ENCODE data around the gene PCNT. TPM values are rescaled to one million over a fixed set of nuclear protein-coding genes. Genes with fewer than 3 reads are reported as not detected.

Gene PCNT
- total RNA-seq, 1 experiment from 2014 or later = 39.6 TPM

GRCh38 chr21:46412521-46413364 lies 88.8 kb downstream of the PCNT start:
- Histone ChIP-seq H3K79me1 (ENCODE audit: insufficient read depth, low read depth, low read length, poor library complexity, severe bottlenecking) (no peaks in the 10 kb centered on the region), H3K27me3 (ENCODE audit: insufficient read depth, low read length) (no peaks in the 10 kb centered on the region), H4K5ac (ENCODE audit: insufficient read length, low read depth, low read length) (peak overlapping the region; percentile 57), H2AK5ac (ENCODE audit: insufficient read length, low read length) (peak overlapping the region; percentile 41), H3K23me2 (ENCODE audit: insufficient read length, low read depth, low read length, poor library complexity, severe bottlenecking) (peaks cover 7% of the 10 kb centered on the region), H3K79me2 (ENCODE audit: insufficient read depth, low read length) (no peaks in the 10 kb centered on the region), H2BK120ac (ENCODE audit: low read depth, low read length, poor library complexity, severe bottlenecking) (no peak overlapping the region), H3K18ac (ENCODE audit: insufficient read length, low read depth, low read length) (peak overlapping the region; percentile 85), H3K4ac (ENCODE audit: low read depth, low read length) (peak overlapping the region; percentile 98; the same call in 1 of the 2 replicates), H3K23ac (ENCODE audit: insufficient read length, low read depth, low read length) (no peak overlapping the region), H3K9me3 (ENCODE audit: control insufficient read depth, low read depth, low read length) (no peaks in the 10 kb centered on the region), H3K4me1 (ENCODE audit: insufficient read depth, low read length) (peaks cover 9% of the 10 kb centered on the region; the same call in 1 of the 2 replicates), H4K20me1 (ENCODE audit: control insufficient read depth, insufficient read depth, insufficient read length) (peaks cover 2% of the 10 kb centered on the region), H2BK20ac (ENCODE audit: low read depth, low read length, poor library complexity, severe bottlenecking) (no peak overlapping the region), H4K8ac (replicated peaks; ENCODE audit: insufficient read length, low read depth, low read length) (no peak overlapping the region), H2BK5ac (ENCODE audit: insufficient read length, low read length) (peak overlapping the region; percentile 32), H2BK12ac (ENCODE audit: insufficient read length, low read depth, low read length) (peak overlapping the region; percentile 98), H4K91ac (ENCODE audit: insufficient read length, low read depth, low read length) (peak overlapping the region; percentile 96), H3K27ac (ENCODE audit: insufficient read length, low read depth, low read length) (no peak overlapping the region), H3K14ac (ENCODE audit: insufficient read depth, low read length) (peak overlapping the region; percentile 45), H2BK15ac (ENCODE audit: low read depth, low read length) (peak overlapping the region; percentile 98; the same call in 1 of the 2 replicates), H3K56ac (ENCODE audit: insufficient read length, low read depth, low read length) (no peak overlapping the region), H3K9ac (ENCODE audit: extremely low read depth, insufficient read length, low read length) (no peak overlapping the region), H3K4me2 (ENCODE audit: insufficient read depth, insufficient read length, low read length) (no peak overlapping the region), H2AFZ (ENCODE audit: low read length) (no peak overlapping the region), H3T11ph (ENCODE audit: low read length) (no peak overlapping the region)
- Mint-ChIP-seq H3K27me3 (ENCODE audit: low read depth) (no peaks in the 10 kb centered on the region), H3K27ac (peak overlapping the region; percentile 88 to 95 (median 91); a peak in 6 of 7 replicates), H3K36me3 (ENCODE audit: insufficient read depth in 1 of 3, low read depth in 3 of 3) (peaks cover 17 to 41% (median 26%) of the 10 kb centered on the region in 3 experiments), H3K4me1 (peaks cover 19 to 27% of the 10 kb centered on the region in 2 experiments), H3K9me3 (no peaks in the 10 kb centered on the region), H3K4me3 (peak overlapping the region in 1 of 2 experiments; percentile 21; a peak in 1 of 5 replicates)
- DNase-seq = no peak
- no CpG with 5 or more reads among the region's 39 CpGs for WGBS (ENCODE audit: extremely low coverage, insufficient read length, low lambda C conversion rate)
- no peak for TF ChIP-seq CTCF (conservative IDR thresholded peaks at IDR 0.05)

Measured in H9 (cell line).